Activated T-cell treated with anti-CD3 and anti-CD28 coated beads for 4 hours (primary cell): Measurements from ENCODE around the gene BIRC7.

ENCODE experiments used
- DNase-seq: peaks from one replicate; pipeline ENCODE4 v3.0.0-alpha.2; 2020

The BIRC7 gene

DNA sequence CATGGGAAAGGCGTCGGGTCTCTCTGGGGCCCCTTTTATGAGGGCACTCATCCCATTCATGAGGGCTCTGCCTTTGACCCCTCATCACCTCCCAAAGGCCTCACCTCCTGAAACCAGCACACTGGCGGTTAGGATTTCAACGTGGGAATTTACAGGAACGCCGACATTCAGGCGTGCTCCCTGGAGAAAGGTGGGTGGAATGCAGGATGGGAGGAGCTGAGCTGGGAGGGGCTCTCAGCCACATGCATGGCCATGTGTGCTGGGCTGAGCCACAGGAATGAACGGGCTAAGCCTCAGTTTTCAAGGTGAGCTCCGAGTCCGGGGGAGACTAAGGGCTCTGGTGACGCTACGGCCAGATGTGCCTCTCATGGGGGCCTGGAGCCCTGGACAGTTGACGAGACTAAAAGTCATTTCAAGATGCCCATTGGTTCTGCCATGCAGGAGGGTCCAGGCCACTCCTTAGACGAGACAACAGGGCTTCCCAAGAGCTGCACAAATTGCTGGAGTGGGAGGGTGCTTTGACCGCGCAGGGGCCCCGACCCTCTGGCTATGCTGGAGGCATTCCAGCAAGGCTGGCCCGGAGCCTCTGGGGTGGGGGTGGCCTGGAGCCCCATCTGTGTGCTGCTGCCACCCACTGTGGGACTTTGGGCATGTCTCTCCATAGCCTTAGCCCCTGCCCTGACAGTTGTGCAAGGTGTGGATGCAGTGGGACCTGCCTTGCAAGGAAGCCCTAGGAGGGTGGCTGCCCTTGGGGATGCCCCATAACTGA is 33.1 kb downstream of the BIRC7 start:
- DNase-seq: no peak

GRCh38 chr20:63269724-63270123 is 34.0 kb downstream of the BIRC7 start:
- no peak for DNase-seq

DNA sequence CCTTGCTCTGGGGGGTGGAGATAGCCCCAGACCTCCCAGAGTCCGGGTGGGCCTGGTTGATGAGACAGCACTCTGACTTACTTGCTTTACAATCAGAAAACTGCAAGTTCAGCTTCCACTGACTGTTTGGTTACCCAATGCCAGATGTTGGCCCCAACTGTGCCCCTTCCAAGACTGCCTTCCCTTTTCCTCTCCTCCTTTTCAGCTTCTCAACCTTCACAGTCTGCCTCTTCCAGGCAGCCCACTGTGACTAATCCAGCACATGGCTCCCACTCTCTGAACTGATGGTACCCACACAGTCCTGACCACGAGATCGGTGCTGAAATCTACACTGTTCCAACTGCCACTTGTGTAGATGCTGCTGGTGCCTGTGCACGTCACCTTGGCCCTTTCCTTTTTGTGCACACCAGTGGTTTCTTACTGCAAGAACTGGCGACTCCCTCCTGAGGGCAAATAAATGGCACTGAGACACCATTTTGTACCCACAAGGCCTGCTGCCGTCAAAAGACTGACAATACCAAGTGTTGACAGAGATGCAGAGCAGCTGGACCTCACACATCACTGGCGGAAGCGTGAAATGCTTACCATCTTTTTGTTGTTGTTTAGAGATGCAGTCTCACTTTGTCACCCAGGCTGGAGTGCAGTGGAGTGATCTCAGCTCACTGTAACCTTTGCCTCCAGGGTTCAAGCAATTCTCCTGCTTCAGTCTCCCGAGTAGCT is 35.1 kb downstream of the BIRC7 start:
- DNase-seq: no peak

GRCh38 chr20:63272105-63273058 is 36.7 kb downstream of the BIRC7 start, which contains the start of gene ARFGAP1:
ARFGAP1 (plus strand) TSS chr20:63272813; CDS start chr20:63275581, 2,768 bp downstream.
- DNase-seq: peak; percentile 80

DNA sequence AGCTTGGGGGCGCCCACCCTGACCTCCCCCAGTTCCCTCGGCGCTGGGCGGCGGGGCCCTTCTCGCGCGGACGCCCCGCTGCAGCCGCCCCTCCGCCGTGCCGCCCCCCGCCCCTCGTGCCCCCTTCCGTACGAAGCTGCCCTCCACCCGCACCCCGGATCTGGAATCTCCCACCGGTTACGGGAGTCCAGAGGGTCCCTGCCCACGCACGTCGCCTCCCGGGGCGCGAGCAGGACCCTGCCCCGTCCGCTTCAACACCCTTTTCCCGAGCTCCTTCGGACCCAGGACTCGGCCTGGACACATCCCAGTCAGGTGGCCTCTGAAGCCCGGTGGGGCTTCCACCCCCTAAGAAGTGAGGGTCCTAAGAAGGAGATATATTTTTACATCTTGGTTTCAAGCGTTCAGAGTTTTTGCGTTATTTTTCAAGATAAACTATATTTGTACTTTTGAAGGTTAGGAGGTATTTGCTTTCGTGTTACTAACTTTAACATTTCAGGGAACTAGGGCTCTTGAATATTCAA is 37.4 kb downstream of the BIRC7 start:
- DNase-seq: no peak

GRCh38 chr20:63273635-63274380 is 38.1 kb downstream of the BIRC7 start:
- no peak for DNase-seq

GRCh38 chr20:63274381-63275228 is 38.9 kb downstream of the BIRC7 start:
- no peak for DNase-seq

- DNase-seq: no peak
These were observed 40.1 kb downstream of the BIRC7 start for GRCh38 chr20:63275825-63276224.

DNA sequence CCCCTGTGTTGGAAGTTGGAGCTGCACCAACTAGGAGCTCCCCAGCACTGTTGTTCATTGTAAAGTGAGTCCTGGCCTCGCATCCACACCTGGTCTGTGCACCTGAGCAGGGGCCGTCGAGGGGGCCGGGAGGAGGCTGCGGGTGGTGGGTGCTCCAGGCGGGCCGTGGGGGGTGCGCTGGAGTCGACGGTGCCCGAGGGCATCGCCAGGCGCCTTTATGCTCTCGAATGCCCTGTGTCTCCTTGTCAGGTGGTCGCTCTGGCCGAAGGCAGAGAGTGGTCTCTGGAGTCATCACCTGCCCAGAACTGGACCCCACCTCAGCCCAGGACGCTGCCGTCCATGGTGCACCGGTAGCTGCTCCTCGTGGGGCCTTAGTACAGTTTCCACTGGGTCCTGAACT is 41.3 kb downstream of the BIRC7 start:
- DNase-seq: no peak

DNA sequence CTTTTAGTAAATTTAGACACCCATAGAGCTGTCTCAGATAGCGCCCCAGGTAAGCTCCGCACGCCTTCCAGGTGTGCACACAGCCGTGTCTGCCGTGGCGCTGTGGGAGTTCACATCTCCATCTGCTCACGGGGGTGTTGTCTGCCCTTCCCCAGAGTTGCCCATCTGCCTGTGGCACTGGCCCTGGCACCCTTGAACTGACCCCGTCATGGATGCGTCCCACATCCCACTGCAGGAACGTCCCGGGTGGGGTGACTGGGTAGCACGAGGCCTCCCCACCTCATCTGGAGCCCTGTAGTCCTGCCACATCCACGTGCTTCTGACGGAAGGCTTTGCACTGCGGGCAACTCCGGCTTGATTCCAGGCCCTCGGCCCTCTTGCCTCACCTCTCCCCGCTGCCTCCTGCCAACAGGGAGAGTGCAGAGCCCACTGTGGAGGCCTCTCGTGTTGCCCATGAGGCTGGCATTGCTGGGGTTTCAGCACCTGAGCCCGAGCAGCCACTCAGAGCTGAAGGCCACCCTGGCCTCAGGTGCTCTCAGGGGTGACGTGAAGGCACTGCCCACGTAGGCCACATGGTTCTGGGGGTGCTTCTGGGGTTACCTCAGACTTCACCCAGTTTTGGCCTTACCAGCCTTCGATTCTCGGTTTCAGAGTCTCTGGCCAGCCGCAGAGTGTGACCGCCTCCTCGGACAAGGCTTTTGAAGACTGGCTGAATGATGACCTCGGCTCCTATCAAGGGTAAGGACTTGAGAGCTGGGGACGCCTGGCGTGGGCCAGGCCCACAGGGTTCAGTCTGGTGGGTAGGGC is 42.0 kb downstream of the BIRC7 start:
- no peak for DNase-seq

- no peak for DNase-seq
These were observed 43.0 kb downstream of the BIRC7 start for GRCh38 chr20:63278661-63279060.

GRCh38 chr20:63279931-63280330 is 44.2 kb downstream of the BIRC7 start:
- no peak for DNase-seq

- DNase-seq: no peak
These were observed 44.7 kb downstream of the BIRC7 start for GRCh38 chr20:63280371-63280770.

DNA sequence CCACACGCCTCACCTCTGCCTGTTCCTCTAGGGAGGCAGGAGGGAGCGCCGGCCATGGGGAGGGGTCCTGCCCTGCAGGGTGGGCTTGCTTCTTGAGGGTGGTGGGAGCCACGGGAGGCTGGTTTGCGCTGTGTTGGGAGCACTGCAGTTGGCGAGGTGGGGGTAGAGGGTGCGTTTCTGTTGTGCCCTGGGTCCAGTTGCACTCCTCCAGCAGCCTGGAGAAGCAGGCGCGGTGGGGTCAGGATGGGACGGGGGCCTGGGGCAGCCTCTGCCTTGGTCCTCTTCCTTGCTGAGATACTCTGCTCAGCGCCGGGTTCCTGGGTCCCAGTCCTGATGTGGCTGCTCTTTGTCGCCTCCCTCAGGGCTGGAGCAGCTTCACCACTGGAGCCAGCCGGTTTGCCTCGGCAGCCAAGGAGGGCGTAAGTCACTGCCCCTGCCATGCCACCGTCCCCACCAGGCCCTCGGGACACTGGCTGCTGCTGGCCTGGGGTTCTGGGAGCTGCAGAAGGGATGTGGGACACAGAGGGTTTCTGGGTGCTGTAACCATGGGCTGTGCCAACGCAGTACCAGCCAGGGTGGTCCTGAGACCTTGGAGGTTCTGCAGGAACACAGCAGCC is 45.3 kb downstream of the BIRC7 start:
- DNase-seq: no peak

- no peak for DNase-seq
These were observed 46.3 kb downstream of the BIRC7 start for GRCh38 chr20:63281742-63282665.

- DNase-seq: no peak
These were observed 47.2 kb downstream of the BIRC7 start for GRCh38 chr20:63282946-63283345.

GRCh38 chr20:63283397-63284082 is 47.8 kb downstream of the BIRC7 start:
- no peak for DNase-seq

DNA sequence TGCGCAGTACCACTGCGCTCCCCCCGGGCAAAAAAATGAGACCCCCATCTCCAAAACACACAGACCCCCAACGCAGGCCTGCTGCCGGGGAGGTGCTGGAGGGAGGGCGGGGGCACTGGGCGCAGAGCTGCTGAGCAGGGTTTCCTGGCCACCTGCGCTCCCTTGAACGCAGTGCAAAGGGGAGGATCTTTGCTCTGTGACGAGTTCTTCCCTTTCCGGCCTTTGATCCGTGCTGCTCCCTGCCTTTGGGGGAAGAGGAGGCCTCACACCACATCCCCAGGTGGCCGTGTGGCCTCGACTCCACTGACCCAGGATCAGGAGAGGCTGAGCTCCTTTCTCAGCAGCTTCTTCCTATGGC is 48.4 kb downstream of the BIRC7 start:
- DNase-seq: no peak
